Upper lobe of left lung (tissue), 4 donors: ENCODE results near the gene ACTA2.

Source experiments
- EP300 ChIP-seq, 4 donors: sonication (generic); formaldehyde crosslinking; IDR thresholded peaks; one replicate each; pipeline ENCODE4 v1.5.1; 2017; ENCODE audit warnings: antibody characterized with exemption in 4 of 4, control low read depth in 2 of 4
- TF ChIP-seq, protein P1 (sequence below), 6 experiments: fragments of 450-650 bp in 4 of 6; fragments of 200-600 bp in 2 of 6; sonication (generic) in 2 of 6; IDR thresholded peaks; one replicate each; pipeline ENCODE4 v1.5.1; 2016 to 2019; ENCODE audit warnings: antibody characterized with exemption in 6 of 6

DNA sequence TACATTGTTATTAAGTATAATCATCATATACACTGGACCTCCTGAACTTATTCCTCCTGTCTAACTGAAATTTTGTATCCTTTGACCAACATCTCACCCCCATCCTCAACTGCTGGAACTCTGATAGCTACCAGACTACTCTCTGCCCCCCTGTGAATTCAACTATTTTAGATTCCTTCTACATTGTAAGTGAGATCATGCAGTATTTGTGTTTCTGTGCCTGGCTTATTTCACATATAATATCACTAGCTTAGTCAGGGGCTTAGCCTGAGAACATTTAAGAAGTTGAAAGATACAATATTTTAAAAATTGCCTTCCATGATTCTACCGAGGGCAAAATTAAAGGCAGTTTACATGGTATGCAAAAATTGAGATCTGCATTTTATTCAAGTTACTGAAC is 45.7 kb downstream of the ACTA2 start:
- TF ChIP-seq, protein P1, sequence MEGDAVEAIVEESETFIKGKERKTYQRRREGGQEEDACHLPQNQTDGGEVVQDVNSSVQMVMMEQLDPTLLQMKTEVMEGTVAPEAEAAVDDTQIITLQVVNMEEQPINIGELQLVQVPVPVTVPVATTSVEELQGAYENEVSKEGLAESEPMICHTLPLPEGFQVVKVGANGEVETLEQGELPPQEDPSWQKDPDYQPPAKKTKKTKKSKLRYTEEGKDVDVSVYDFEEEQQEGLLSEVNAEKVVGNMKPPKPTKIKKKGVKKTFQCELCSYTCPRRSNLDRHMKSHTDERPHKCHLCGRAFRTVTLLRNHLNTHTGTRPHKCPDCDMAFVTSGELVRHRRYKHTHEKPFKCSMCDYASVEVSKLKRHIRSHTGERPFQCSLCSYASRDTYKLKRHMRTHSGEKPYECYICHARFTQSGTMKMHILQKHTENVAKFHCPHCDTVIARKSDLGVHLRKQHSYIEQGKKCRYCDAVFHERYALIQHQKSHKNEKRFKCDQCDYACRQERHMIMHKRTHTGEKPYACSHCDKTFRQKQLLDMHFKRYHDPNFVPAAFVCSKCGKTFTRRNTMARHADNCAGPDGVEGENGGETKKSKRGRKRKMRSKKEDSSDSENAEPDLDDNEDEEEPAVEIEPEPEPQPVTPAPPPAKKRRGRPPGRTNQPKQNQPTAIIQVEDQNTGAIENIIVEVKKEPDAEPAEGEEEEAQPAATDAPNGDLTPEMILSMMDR (IDR thresholded peaks at IDR 0.05), result no peak
- TF ChIP-seq EP300 (IDR thresholded peaks at IDR 0.05), result no peak
